HEK293 (cell line): ENCODE results near the gene HASPIN.

Source experiments
- CTCF ChIA-PET: fragments of 350-600 bp; formaldehyde crosslinking; extraction: SDS; loops from one replicate; lab custom pipeline; 2021; ENCODE audit warnings: antibody characterized with exemption; lab: Yijun Ruan, JAX
- POLR2A ChIA-PET: fragments of 300-600 bp; formaldehyde crosslinking; extraction: SDS; loops from one replicate; lab custom pipeline; 2020; ENCODE audit warnings: antibody characterized with exemption, inconsistent platforms; lab: Yijun Ruan, JAX
- H3K27ac ChIP-seq: fragments of 200-500 bp; sonication (Bioruptor generic); 2 replicates; pipeline ENCODE4 v1.5.1; 2014; ENCODE audit warnings: low read depth, low read length, control low read depth, inconsistent platforms; ENCODE audit errors: extremely low read depth
- H3K36me3 ChIP-seq, 2 experiments: fragments of 200-500 bp in 1 of 2; sonication (Bioruptor generic) in 1 of 2; 1 replicate in 1 of 2; 2 replicates in 1 of 2; pipeline ENCODE4 v1.5.1; 2014 to 2017; ENCODE audit warnings: inconsistent platforms in 2 of 2, low read length in 2 of 2; ENCODE audit not compliant: control insufficient read depth in 2 of 2, insufficient read depth in 1 of 2
- H3K4me1 ChIP-seq: fragments of 200-500 bp; sonication (Bioruptor generic); 2 replicates; pipeline ENCODE4 v1.5.1; 2014; ENCODE audit warnings: mild to moderate bottlenecking, low read length, inconsistent platforms; ENCODE audit not compliant: control insufficient read depth, insufficient read depth
- H3K4me3 ChIP-seq: 2 replicates; pipeline ENCODE4 v1.5.1; 2011; ENCODE audit warnings: low read depth, mild to moderate bottlenecking, control low read depth, low read length, moderate library complexity
- H3K9me3 ChIP-seq: fragments of 200-500 bp; sonication (Bioruptor generic); 2 replicates; pipeline ENCODE4 v1.5.1; 2014; ENCODE audit warnings: low read depth, low read length, inconsistent platforms; ENCODE audit not compliant: control insufficient read depth, insufficient read depth
- BCL11B ChIP-seq: fragments of 450-650 bp; formaldehyde crosslinking; IDR thresholded peaks from 2 replicates; pipeline ENCODE4 v1.5.1; 2016; ENCODE audit warnings: low read depth, missing biosample characterization, missing genetic modification characterization
- KLF1 ChIP-seq: fragments of 450-650 bp; formaldehyde crosslinking; IDR thresholded peaks from 2 replicates; pipeline ENCODE4 v1.5.1; 2016; ENCODE audit warnings: missing biosample characterization, missing genetic modification characterization
- PATZ1 ChIP-seq: fragments of 450-650 bp; formaldehyde crosslinking; IDR thresholded peaks from 2 replicates; pipeline ENCODE4 v1.5.1; 2016; ENCODE audit warnings: missing biosample characterization, missing genetic modification characterization
- PRDM1 ChIP-seq: fragments of 450-650 bp; formaldehyde crosslinking; IDR thresholded peaks from 2 replicates; pipeline ENCODE4; 2016; ENCODE audit warnings: missing biosample characterization, missing genetic modification characterization
- RBAK ChIP-seq: fragments of 450-650 bp; formaldehyde crosslinking; IDR thresholded peaks from 2 replicates; pipeline ENCODE4 v1.5.1; 2016; ENCODE audit warnings: missing biosample characterization, missing genetic modification characterization
- YY1 ChIP-seq: fragments of 450-650 bp; formaldehyde crosslinking; IDR thresholded peaks from 2 replicates; pipeline ENCODE4 v1.5.1; 2018; ENCODE audit warnings: missing biosample characterization, missing genetic modification characterization
- ZBTB20 ChIP-seq: fragments of 450-650 bp; formaldehyde crosslinking; IDR thresholded peaks from 2 replicates; pipeline ENCODE4 v1.5.1; 2016; ENCODE audit warnings: missing biosample characterization, missing genetic modification characterization
- ZNF114 ChIP-seq: fragments of 450-650 bp; formaldehyde crosslinking; IDR thresholded peaks from 2 replicates; pipeline ENCODE4 v1.5.0; 2017; ENCODE audit warnings: missing biosample characterization, missing genetic modification characterization
- ZNF155 ChIP-seq: fragments of 450-650 bp; formaldehyde crosslinking; IDR thresholded peaks from 2 replicates; pipeline ENCODE4 v1.5.1; 2016; ENCODE audit warnings: missing biosample characterization, missing genetic modification characterization
- ZNF157 ChIP-seq: fragments of 450-650 bp; formaldehyde crosslinking; IDR thresholded peaks from 2 replicates; pipeline ENCODE4 v1.5.1; 2016; ENCODE audit warnings: missing biosample characterization, missing genetic modification characterization
- ZNF19 ChIP-seq: fragments of 450-650 bp; formaldehyde crosslinking; IDR thresholded peaks from 2 replicates; pipeline ENCODE4; 2016; ENCODE audit warnings: missing biosample characterization, missing genetic modification characterization, low read depth
- ZNF211 ChIP-seq: fragments of 450-650 bp; formaldehyde crosslinking; IDR thresholded peaks from 2 replicates; pipeline ENCODE4 v1.5.1; 2016; ENCODE audit warnings: low read depth, missing biosample characterization, missing genetic modification characterization
- ZNF416 ChIP-seq: fragments of 450-650 bp; formaldehyde crosslinking; IDR thresholded peaks from 2 replicates; pipeline ENCODE4 v1.5.1; 2016; ENCODE audit warnings: missing biosample characterization, missing genetic modification characterization
- ZNF529 ChIP-seq: fragments of 450-650 bp; formaldehyde crosslinking; IDR thresholded peaks from 2 replicates; pipeline ENCODE4 v1.5.1; 2017; ENCODE audit warnings: missing genetic modification characterization, missing biosample characterization; ENCODE audit not compliant: insufficient replicate concordance
- ZNF623 ChIP-seq: fragments of 450-650 bp; formaldehyde crosslinking; IDR thresholded peaks from 2 replicates; pipeline ENCODE4 v1.5.1; 2016; ENCODE audit warnings: missing biosample characterization, missing genetic modification characterization
- ZNF791 ChIP-seq: fragments of 450-650 bp; formaldehyde crosslinking; IDR thresholded peaks from 2 replicates; pipeline ENCODE4 v1.5.1; 2016; ENCODE audit warnings: missing biosample characterization, missing genetic modification characterization
- ZSCAN4 ChIP-seq: fragments of 450-650 bp; formaldehyde crosslinking; IDR thresholded peaks from 2 replicates; pipeline ENCODE4 v1.5.1; 2017; ENCODE audit warnings: missing biosample characterization, missing genetic modification characterization
- TF ChIP-seq, protein P1 (sequence below): fragments of 450-650 bp; formaldehyde crosslinking; IDR thresholded peaks from 2 replicates; pipeline ENCODE4 v1.5.1; 2016; ENCODE audit warnings: missing biosample characterization, missing genetic modification characterization

Gene HASPIN

DNA sequence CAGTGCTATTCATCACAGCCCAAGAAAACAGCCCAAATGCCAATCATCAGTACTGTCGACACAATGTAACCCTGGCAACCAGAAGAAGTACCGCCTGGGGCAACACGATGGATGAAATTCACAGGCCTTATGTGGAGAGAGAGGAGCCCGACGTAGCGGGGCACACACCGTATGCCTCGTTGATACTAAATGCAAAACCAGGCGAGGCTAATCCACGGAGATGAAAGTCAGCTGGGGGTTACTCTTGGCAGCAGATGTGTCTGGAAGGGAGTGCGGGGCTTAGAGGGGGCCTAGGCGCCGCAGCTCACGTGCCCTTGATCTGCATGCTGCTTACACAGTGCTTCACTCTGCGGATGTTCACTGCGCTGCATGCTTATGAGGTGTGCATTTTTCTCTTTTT lies 47.4 kb downstream of the HASPIN start (continued):
- TF ChIP-seq ZNF19 (tag by site-specific recombination) (no peak), ZNF157 (tag by site-specific recombination) (no peak), RBAK (tag by site-specific recombination) (no peak)

- POLR2A ChIA-PET = interaction anchor here (0.7 kb wide), 1 partner anchor 656 kb away, joined by 3 read pairs; no protein-coding TSS in a partner anchor
These were observed 49.1 kb downstream of the HASPIN start for GRCh38 chr17:3772764-3773163.

DNA sequence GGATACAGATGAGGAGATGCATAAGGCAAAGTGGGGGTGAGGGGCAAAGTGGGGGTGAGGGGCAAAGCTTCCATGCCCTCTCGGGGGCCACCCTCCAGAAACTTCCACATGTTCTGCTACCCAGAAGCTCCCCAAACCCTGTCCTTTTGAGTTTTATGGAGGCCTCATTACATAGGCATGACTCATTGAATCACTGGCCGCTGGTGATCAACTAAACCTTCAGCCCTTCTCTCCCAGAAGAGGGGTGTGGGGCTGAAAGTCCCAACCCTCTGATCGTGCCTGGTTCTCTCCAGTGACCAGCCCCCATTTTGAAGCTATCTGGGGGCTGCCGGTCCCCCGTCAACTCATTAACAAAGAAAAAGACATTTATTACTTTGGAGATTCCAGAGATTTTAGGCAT lies 49.8 kb downstream of the HASPIN start:
- TF ChIP-seq BCL11B (no peak), ZNF416 (no peak), PATZ1 (tag by site-specific recombination) (no peak), ZNF114 (tag by site-specific recombination) (no peak), ZNF529 (tag by site-specific recombination) (no peak)
- TF ChIP-seq, protein P1, sequence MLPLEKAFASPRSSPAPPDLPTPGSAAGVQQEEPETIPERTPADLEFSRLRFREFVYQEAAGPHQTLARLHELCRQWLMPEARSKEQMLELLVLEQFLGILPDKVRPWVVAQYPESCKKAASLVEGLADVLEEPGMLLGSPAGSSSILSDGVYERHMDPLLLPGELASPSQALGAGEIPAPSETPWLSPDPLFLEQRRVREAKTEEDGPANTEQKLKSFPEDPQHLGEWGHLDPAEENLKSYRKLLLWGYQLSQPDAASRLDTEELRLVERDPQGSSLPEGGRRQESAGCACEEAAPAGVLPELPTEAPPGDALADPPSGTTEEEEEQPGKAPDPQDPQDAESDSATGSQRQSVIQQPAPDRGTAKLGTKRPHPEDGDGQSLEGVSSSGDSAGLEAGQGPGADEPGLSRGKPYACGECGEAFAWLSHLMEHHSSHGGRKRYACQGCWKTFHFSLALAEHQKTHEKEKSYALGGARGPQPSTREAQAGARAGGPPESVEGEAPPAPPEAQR = no peak
- Histone ChIP-seq H3K27ac (no peak overlapping the region), H3K36me3 (no peaks in the 10 kb centered on the region), H3K9me3 (no peaks in the 10 kb centered on the region), H3K4me1 (no peaks in the 10 kb centered on the region), H3K4me3 (no peak overlapping the region)
- ChIA-PET CTCF (interaction anchor here (0.5 to 2.8 kb wide), 4 partner anchors 13 to 140 kb away, joined by 3 to 15 read pairs (median 4); no protein-coding TSS in a partner anchor), POLR2A (interaction anchor here (0.7 kb wide), 1 partner anchor 655 kb away, joined by 3 read pairs; no protein-coding TSS in a partner anchor)

More at GRCh38 chr17:3772764-3773163, 49.1 kb downstream of the HASPIN start:
- Histone ChIP-seq H3K4me3 (no peak overlapping the region), H3K4me1 (no peaks in the 10 kb centered on the region), H3K9me3 (no peaks in the 10 kb centered on the region), H3K36me3 (no peaks in the 10 kb centered on the region), H3K27ac (no peak overlapping the region)
- TF ChIP-seq ZNF155 (tag by site-specific recombination) = no peak
- TF ChIP-seq KLF1 (tag by site-specific recombination) = no peak
- TF ChIP-seq ZBTB20 = no peak
- TF ChIP-seq PRDM1 (tag by site-specific recombination) = no peak
- CTCF ChIA-PET = interaction anchor here (0.6 to 2.8 kb wide), 5 partner anchors 11 to 232 kb away, joined by 3 to 15 read pairs (median 3); no protein-coding TSS in a partner anchor

- H3K36me3 ChIP-seq = no peaks in the 10 kb centered on the region
- H3K9me3 ChIP-seq = no peaks in the 10 kb centered on the region
- H3K4me1 ChIP-seq = no peaks in the 10 kb centered on the region
- ChIA-PET CTCF (interaction anchor here (0.5 to 2.8 kb wide), 4 partner anchors 36 to 140 kb away, joined by 3 to 15 read pairs (median 4); no protein-coding TSS in a partner anchor), POLR2A (no interaction called here)
- H3K4me3 ChIP-seq = no peak overlapping the region
- no peak overlapping the region for H3K27ac ChIP-seq
- no peak for TF ChIP-seq ZSCAN4 (tag by site-specific recombination)
- TF ChIP-seq YY1 = no peak
- no peak for TF ChIP-seq ZNF623 (tag by site-specific recombination)
- no peak for TF ChIP-seq ZNF791
- TF ChIP-seq ZNF211 (tag by site-specific recombination) = no peak
These were observed 50.3 kb downstream of the HASPIN start for GRCh38 chr17:3773966-3774365.
